Measurements from ENCODE around the gene PIGZ.

The PIGZ gene, protein sequence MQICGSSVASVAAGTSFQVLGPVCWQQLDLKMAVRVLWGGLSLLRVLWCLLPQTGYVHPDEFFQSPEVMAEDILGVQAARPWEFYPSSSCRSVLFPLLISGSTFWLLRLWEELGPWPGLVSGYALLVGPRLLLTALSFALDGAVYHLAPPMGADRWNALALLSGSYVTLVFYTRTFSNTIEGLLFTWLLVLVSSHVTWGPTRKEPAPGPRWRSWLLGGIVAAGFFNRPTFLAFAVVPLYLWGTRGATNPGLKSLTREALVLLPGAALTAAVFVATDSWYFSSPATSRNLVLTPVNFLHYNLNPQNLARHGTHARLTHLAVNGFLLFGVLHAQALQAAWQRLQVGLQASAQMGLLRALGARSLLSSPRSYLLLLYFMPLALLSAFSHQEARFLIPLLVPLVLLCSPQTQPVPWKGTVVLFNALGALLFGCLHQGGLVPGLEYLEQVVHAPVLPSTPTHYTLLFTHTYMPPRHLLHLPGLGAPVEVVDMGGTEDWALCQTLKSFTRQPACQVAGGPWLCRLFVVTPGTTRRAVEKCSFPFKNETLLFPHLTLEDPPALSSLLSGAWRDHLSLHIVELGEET

DNA sequence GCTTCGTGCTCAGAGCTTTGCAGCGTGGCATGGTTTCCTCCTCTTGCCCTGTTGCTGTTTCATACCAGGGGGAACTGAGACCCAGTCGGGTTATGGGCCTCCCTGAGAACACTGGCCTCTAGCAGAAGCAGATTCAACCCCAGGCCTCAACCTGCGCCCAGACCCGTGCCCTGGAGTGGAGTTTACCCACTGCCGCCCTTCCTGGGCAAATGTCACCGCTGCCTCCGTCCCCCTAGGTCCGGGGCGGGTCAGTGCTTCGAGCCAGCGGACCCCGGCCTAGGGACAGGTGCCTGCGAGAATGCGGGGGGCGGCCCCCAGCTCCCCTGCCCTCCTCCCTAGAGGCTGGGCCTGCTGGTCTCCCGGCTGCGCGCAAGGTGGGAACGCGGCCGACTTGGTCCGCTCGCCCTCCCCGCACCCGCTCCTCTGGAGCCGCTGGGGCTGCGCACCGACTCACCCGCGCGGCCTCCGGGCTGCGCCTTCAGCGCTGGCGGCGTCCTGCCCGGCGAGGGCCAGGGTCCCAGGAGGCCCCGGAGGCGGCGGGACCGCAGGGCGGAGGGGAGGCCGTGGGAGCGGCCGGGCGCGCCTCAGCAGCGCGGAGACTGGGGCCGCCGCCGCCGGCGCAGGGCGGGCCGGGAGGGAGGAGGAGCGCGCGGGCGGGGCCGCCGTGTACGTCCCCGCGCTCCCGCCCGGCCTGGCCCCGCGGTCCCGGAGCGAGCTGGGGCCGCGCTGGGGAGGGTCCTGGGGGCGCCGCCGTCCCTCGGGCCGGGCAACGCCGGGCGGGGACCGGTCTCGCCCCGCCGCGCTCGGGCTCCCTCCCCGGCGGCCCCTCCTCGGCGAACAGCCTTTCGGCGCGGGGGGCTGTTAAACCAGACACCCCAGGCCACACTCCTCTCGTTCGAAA is at the start of gene PIGZ:
Gene PIGZ (minus strand): TSS at position 601 of the 901 bp plus-strand sequence. CDS start 16,802 bp downstream, outside the sequence.
- no peak for DNase-seq (ENCODE audit: low read depth)

DNA sequence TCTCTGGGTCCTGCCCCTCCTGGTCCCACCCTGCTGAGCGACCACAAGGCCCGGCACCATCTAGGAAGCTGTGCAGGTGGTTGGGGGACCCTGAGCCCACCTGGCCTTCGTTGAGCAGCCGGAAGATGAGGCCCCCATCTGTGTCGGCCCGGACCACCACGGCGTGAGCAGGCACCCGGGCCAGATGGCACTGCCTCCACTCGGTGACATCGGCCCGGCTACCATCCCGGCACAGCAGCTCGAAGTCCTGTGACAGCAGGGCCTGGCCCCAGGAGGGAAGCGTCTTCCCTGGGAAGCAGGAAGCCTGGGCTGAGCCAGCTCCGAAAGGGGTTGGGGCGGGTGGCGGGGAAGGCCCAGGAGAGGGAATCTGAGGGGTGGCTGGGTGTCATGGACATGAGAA is 48.4 kb upstream of the PIGZ start:
- DNase-seq (ENCODE audit: low read depth): no peak

DNA sequence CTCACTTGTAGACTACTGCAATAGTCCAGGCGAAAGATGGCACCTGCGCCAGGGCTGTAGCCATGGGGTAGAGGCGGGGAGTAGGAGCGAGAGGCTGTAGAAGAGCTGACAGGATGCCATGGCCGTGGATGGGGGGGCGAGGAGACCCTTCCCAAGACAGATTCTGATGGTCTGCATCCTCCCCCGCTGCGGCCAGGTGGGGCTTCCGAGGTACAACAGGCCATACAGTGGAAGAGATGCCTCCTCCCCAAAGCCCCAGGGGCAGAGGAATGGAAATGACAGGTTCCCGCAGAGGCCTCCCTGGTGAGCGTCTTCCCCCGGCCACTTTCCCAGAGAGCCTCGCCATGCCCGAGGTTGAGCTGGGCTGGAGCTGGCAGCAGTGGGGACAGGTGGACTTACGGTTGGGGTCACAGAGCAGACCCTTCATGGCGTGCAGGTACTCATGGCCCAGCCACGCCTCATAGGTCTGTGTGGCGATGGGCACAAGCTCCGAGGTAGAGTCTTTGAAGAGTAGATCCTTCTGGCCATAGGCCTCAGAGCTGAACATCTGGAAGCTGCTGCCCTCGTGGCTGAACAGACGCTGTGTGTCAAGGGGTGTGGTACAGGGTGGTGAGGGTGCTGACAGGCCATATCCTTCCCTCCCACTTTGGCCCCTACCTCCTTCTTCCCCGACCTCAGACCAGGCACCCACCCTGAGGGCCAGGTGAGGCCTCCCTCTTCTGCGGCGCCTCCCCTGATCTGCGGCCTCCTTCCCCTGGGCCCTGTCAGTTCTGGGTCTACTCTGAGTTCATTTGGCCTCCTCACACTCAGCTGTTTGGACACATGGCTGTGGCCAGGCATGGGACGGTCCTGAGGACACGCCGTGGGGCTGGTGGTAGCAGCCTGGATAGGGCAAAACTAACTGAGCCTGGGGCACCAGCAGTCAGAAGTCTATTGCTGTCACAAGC is 47.4 kb upstream of the PIGZ start:
- DNase-seq (ENCODE audit: low read depth): no peak

DNA sequence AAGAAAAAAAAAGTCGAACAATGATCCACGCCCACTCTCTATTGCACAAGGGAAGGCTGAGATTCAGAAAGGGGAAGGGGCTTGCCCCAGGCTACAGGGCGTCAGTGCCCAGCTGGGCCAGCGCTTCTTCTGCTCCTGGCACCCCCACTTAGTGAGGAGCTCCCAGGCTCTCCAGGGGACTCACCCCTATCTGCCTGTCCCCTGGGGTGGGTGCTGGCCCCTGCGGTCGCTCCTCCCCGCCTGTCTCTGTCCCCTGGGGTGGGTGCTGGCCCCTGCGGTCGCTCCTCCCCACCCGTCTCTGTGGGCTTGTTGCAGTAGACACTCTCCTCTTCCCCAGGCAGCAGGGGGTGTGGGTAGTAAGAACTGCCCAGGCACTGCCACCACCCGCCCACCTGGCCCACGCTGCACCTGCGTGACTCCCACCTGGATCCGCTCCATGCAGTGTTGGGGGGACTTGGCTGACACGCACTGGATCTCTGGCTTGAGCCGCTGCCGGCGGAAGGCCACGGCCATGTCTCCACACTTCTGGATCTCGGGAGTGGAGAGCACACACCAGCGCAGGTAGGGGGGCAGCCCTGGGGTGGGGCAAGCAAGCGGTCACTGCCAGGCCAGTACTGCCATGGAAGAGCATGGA is 46.4 kb upstream of the PIGZ start:
- DNase-seq (ENCODE audit: low read depth): no peak

DNA sequence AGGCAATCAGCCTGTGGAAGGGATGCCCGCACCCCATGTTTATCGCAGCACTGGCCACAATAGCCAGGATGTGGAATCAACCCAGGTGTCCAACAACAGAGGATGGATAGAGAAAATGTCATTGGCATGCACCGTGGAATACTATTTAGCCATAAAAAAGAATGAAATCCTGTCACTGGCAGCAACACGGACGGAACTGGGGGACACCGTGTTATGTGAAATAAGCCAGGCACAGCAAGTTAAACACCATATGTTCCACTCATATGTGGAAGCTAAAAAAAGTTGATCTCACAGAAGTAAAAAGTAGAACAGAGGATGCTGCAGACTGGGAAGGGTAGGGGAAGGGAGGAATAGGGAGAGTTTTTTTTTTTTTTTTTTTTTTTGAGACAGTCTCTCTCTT is 45.4 kb upstream of the PIGZ start:
- no peak for DNase-seq (ENCODE audit: low read depth)

DNA sequence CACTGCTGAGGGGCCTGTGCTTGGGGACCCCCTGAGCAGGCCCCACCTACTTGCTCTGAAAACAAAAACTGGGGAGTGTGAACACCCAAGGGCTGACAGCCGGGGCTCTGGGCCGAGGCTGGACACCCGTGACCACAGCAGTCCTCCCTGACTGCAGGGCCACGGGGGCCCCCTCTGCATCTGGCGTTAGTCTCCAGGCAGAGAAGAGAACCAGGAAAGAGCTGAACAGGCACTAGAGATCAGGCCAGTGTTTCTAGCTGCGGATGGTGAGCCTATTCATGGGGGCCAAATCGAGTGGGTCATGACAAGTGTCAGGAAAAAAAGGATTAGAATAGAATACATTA is 43.9 kb upstream of the PIGZ start:
- DNase-seq (ENCODE audit: low read depth): no peak

DNA sequence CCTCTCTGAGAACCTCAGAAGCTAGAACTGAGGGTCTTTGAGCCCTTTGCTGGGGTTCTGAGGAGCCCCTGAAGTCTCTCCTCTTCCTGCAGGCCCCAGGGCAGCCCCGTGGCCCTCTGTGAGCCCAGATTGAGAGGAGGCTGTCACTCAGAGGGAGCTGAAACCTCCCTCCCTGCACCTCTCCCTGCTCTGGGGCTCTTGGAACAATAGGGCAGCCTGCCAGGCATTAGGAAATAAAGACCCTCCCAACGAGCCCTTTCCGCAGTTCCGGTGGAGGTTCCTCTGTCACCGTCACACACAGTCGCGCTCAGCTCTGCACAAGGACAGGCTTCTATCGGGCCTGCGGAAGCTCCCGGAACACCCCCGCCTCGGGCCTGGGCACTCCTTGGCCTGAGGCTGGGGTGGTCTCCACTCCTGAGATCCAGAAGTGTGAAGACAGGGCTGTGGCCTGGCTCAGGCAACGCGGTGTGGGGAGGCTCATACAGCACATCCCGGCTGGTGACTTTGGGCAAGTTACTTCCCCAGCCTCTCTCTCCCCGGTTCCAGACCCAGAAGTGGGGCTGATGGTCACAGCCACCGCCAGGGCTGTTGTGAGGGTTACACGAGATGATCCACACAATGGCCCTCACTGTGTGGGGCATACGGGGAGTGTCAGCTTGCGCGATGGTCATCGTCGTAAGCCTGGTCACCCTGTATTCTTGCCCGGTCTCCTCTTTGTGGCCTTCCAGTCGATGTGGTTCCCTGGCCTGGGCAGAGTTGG is 43.3 kb upstream of the PIGZ start:
- no peak for DNase-seq (ENCODE audit: low read depth)

DNA sequence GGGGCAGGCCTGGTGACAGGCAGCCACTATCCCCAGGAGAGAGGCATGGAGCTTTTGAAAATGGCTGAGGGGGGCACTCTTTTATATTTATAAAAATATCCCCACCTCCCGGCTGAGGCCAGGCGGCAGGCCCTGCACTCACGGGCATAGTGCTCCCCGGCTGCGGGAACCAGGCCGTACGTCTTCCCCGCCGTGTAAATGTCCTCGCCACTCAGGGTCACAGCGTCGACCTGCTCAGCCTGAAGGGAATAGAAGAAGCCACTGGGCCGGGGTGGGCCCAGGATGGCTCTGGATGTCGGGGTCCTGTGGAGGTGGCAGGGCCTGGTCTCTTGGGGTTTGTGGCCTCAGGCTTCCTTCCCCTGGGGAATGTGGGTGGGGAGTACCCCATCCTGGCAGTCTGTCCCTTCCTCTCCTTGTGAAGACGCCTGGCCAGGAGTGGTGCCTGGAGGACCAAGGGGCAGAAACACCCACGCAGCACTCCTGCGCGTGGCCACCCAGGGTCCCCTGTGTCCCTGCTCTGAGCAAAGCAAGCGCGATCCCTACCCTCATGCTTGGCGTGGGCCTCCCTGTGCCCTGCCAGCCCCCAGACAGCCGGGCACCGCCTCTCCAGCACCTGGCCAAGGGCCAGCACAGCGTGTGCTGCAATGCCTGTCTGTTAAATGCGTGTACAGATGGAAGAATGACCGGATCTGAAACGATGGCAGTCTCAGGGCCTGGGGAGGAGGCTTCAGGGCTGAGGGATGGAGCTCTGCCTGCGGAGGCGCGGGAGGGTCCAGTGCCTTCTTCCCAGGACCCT is 42.1 kb upstream of the PIGZ start:
- DNase-seq (ENCODE audit: low read depth): no peak

DNA sequence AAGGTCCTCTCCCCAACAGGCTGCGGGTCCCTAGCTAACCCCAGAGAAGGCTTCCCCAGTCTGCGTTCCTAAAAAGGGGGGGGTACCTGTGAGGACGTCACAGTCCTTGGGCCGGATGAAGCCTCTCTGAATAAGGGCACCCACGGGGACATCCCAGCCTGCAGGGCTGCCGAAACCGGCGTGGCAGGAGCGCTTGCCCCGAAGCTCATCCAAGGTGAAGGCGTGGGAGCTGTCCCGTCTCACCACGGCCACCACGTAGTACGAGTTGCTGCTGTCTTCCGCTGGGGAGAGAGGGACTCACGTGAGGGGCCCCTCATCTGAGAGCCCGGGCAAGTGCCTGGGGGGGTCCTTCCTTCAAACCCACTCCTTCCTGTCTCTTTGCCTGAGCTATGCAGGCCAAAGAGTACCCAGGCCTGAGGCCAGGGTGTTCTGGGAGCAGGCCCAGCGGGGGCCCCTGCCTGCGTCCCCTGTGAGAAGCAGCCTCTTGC is 40.9 kb upstream of the PIGZ start:
- DNase-seq (ENCODE audit: low read depth): no peak

DNA sequence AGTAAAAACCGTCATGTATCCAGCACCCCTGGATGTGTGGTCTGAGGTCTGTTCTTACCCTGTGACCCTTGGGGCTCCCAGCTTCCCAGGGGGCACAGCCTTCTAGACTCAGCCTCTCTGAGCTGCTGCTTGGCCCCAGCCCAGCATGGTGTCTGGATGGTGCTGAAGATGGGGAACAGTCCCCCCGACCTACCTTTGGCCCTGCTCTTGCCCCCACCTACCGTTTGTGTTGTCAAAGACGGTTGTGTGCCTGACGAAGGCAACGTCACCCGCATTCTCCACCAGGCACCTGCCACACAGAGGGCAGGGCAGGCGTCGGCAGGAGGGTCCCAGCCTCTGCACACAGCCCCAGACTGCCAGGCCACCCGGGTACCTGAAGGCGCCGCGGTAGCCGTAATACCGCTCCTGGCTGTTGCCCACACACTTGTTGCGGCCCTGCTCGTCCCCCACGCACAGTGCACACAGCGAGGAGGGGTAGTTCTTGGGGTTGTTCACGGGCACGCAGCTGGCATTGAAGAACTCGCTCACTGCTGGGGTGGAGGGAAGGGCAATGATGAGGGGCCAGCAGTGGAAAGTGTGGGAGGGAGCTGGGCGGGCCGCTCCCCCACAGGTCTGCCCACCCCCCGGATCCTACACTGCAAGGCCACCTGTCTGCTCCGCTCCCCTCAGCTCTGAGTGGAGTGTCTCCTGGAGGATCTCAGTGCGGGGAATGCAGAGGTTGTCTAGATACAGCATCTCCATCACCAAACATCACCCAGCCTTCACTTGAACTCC is 40.0 kb upstream of the PIGZ start:
- no peak for DNase-seq (ENCODE audit: low read depth)

DNA sequence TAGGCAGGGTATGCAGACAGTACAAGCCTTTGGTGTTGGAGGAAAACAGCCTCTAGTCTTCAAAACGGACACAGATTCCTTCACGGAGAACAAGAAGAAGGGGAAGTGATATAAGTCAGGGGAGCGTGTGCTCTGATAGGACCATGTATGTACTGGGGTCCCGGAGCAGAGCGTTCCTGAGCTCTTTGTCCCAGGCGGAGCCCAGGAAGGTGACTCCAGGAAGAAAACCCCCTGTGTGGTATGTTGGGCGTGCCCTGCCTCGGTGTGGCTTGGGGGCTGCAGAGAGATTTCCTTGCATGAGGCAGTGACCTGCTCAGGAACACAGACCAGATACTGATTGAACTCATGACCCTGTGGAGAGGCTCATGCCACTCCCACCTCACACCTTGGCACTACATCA is 39.3 kb upstream of the PIGZ start:
- no peak for DNase-seq (ENCODE audit: low read depth)

DNA sequence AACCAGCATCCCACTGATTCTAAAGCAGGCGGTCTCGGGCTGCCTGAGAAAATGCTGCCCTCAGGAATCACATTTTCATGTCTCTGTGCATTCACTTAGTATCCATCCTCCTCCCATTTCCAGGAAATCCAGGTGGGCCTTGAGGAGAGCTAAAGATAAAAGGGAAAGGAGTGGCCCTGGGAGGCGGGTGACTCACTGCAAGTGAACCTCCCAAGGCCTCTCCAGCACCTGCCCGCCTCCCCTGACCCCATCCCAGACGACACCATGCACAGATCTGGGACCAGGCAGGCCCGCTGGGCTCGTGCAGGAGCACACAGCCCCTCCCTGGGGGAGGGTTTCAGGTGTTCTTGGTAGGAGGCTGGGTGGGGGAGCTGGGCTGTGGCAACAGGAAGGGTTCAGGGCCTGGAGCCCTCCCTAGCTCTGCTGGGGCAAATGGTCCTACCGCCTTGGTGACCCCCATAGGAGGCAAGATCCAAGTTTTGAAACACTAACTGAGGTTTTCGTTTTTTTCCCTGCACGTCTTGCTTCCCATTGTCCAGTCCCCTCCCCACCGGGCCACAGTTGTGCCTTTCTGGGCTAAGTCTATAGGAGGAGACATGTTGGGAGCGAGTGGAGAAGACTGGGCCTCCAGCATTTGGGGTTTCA is 38.8 kb upstream of the PIGZ start:
- no peak for DNase-seq (ENCODE audit: low read depth)

DNA sequence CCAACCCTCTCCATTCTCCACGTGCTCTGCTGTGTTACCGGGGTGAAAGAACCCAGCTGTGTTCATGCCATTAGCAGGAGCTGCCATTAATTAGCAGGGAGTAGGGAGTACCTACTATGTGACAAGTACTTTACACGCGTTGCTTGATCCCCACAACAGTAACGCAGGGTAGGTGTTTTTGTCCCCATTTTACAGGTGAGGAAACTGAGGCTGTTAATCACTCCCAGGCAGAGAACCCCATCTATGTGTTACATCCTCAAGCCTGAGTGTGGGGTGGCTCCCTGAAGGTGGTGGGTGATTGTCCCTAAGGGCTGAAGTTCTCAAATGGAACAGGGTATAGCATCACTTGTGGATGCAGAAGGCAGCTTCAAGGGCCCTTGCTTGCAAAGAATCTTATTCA is 38.2 kb upstream of the PIGZ start:
- no peak for DNase-seq (ENCODE audit: low read depth)

DNA sequence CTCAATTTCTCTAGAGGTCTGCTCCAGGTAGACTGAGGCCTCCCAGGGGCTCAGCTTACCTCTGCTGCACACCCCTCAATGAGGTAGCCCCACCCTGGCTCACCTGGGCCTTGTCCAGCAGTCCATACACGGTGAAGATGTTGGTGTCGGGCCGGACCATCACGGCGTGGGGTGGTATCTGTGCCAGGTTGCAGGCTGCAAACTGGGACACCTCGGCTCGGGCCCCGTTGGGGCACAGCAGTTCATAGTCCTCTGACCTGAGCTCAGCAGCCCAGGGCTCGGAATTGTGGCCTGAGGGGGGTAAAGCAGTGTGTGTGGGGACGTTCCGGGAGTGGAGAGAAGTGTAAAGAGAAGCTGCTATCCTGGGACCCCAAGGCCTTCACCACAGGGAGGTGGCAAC is 37.8 kb upstream of the PIGZ start:
- no peak for DNase-seq (ENCODE audit: low read depth)

DNA sequence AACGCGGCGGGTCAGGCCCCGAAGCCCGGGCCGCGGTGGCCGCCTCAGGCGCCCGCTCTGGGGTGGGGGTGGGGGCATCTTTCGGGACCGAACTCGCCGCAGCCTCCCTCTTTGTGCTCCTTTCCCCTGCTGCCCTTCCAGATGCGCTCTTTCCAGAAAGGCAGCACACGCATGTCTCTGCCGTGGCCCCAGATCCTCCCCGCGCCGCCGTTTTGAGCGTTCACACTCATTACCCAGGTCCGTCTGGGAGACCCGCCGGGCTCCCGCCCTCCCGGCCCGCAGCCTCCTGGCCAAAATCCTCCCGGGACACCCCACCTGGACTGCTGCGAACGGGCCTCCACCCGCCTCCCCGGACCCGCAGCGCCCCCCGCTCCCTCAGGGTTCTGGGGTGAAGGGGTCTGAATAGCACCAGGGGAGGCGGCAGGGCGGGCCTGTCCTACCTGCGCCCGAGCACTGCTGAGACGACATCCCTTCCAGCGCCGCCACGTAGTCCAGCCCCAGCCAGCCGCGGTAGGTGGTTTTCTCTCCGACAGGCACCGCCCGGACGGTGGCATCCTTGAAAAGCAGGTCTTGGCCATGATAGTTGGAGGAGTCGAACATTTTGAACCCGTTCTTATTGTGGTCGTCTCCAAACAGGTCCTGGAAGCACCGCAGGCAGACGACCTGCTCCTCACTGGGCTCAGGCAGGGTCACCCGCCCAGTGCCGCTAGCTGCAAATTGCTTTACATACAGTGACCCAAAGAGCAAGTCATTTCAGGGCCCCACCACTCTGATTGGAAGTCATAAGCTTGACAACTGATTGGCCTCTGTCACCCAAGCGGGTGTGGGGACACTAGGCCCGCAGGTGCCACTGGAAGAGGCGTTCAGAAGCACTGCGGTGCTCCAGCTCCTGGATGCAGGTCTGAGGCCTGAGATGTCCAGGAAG is 35.1 kb upstream of the PIGZ start:
- no peak for DNase-seq (ENCODE audit: low read depth)

DNA sequence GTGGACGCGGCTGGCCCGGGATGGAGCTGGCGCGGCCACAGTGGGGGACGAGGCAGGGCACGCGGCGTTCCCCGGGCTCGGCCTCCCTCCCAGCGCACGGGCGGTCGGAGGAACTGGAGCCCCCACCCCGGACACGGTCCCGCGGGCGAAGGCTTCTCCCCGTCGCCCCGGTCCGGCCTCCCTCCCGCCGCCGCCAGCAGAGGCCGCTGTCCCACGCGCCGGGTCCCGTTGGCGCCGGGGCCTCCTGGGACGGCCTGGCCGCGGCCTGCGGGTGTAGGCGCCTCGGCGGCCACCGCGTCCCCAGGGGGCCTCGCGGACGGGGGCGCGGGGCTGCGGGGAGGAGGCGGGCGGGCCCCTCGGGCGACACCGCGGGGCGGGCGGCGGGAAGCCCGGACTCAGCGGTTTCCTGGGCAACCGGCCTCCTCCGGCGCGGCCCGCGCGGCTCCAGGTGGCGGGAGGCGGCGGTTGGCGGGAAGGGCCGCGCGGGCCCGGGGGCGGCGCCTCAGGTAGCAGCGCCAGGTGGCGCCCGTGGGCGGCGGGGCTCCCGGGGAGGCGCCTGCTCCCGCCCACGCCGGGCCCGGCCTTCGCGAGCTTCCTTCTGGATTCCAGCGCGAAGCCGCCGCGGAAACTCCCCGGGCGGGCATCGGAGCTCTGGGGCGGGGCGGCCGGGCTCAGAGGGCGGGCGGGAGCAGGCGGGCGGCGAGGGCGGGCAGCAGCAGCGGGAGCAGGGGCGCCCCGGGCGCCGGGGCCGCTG is 34.2 kb upstream of the PIGZ start:
- no peak for DNase-seq (ENCODE audit: low read depth)

Measured in non-pigmented ciliary epithelial cell (primary cell).